Fibroblast of lung (primary cell): Measurements from ENCODE around the gene NAT8L. TPM values are rescaled to one million over a fixed set of nuclear protein-coding genes. Genes with fewer than 3 reads are reported as not detected.

ENCODE experiments used
- DNase-seq, 2 donors: peaks; one replicate each; pipeline versions ENCODE4 v3.0.0 to v3.0.0-alpha.2; 2010; ENCODE audit warnings: low read depth in 2 of 2
- H2AFZ ChIP-seq: 2 replicates; pipeline ENCODE4 v1.5.1; 2012; ENCODE audit warnings: low read length, control low read depth, inconsistent platforms
- H3K27ac ChIP-seq: 2 replicates; pipeline ENCODE4 v1.5.1; 2011; ENCODE audit warnings: low read length, control low read depth; ENCODE audit not compliant: insufficient read depth
- H3K27me3 ChIP-seq: 2 replicates; pipeline ENCODE4 v1.5.1; 2011; ENCODE audit warnings: mild to moderate bottlenecking, low read length; ENCODE audit not compliant: control insufficient read depth, insufficient read depth
- H3K36me3 ChIP-seq: 2 replicates; pipeline ENCODE4 v1.5.1; 2011; ENCODE audit warnings: low read length; ENCODE audit not compliant: control insufficient read depth, insufficient read depth
- H3K4me1 ChIP-seq: 2 replicates; pipeline ENCODE4 v1.5.1; 2011; ENCODE audit warnings: low read length; ENCODE audit not compliant: control insufficient read depth, insufficient read depth; ENCODE audit errors: extremely low read depth
- H3K4me2 ChIP-seq: 2 replicates; pipeline ENCODE4 v1.5.1; 2011; ENCODE audit warnings: low read length, control low read depth; ENCODE audit not compliant: insufficient read depth; ENCODE audit errors: extremely low read depth
- H3K4me3 ChIP-seq, 4 experiments: fragments of 200-600 bp in 1 of 4; sonication (generic) in 1 of 4; replicated peaks in 1 of 4; 2 replicates each; pipeline ENCODE4 v1.5.1; 2011 to 2016; ENCODE audit warnings: low read length in 4 of 4, low read depth in 3 of 4, mild to moderate bottlenecking in 3 of 4, control low read depth in 2 of 4, inconsistent platforms in 1 of 4, mixed read lengths in 1 of 4; ENCODE audit not compliant: insufficient read depth in 1 of 4; ENCODE audit errors: control extremely low read depth in 1 of 4
- H3K79me2 ChIP-seq: 2 replicates; pipeline ENCODE4 v1.5.1; 2012; ENCODE audit warnings: mild to moderate bottlenecking, low read length, inconsistent platforms; ENCODE audit not compliant: control insufficient read depth, insufficient read depth
- H3K9ac ChIP-seq: 2 replicates; pipeline ENCODE4 v1.5.1; 2011; ENCODE audit warnings: mild to moderate bottlenecking, low read length, control low read depth; ENCODE audit not compliant: insufficient read depth
- H3K9me3 ChIP-seq: 2 replicates; pipeline ENCODE4 v1.5.1; 2012; ENCODE audit warnings: low read depth, low read length; ENCODE audit not compliant: control insufficient read depth, insufficient read depth
- H4K20me1 ChIP-seq: 2 replicates; pipeline ENCODE4 v1.5.1; 2011; ENCODE audit warnings: low read length; ENCODE audit not compliant: control insufficient read depth, insufficient read depth; ENCODE audit errors: extremely low read depth
- CTCF ChIP-seq, 2 donors: IDR thresholded peaks in 1 of 2; conservative IDR thresholded peaks in 1 of 2; 1 replicate in 1 of 2; 2 replicates in 1 of 2; pipeline ENCODE4 v1.5.1; 2011 to 2012; ENCODE audit warnings: low read length in 2 of 2, control low read depth in 1 of 2, inconsistent platforms in 1 of 2, low read depth in 1 of 2, mild to moderate bottlenecking in 1 of 2
- EZH2 ChIP-seq: IDR thresholded peaks from 2 replicates; pipeline ENCODE4 v1.5.1; 2012; ENCODE audit warnings: low read length, control low read depth, mild to moderate bottlenecking; ENCODE audit errors: missing control alignments
- polyA plus RNA-seq, 2 donors: library from polyadenylated mRNA; depleted of rRNA in 1 of 2; stranded (reverse) in 1 of 2; unstranded in 1 of 2; fragments of >200 nt; gene quantifications; 2 replicates each; pipeline ENCODE4 v1.2.1, GENCODE V29; 2011 to 2012; ENCODE audit warnings: missing spikeins in 1 of 2
- total RNA-seq: library from RNA; depleted of rRNA; stranded (reverse); fragments of >200 nt; gene quantifications from 2 replicates; pipeline ENCODE4 v1.2.1, GENCODE V29; 2014

NAT8L gene
- total and polyA plus RNA-seq, 2 donors (not counting 1 experiment from before 2014, with no cell fraction given): 0.01 to 0.17 TPM

- TF ChIP-seq EZH2: no peak
- no peak for TF ChIP-seq CTCF (conservative IDR thresholded peaks at IDR 0.05 in 1 of 2, IDR thresholded peaks at IDR 0.05 in 1 of 2; ENCODE audit: low read depth in 1 of 2, low read length in 2 of 2)
- Histone ChIP-seq H3K36me3 (no peaks in the 10 kb centered on the region), H3K4me2 (no peak overlapping the region), H4K20me1 (no peaks in the 10 kb centered on the region), H3K9ac (no peak overlapping the region), H3K27ac (no peak overlapping the region), H3K4me3 (no peak overlapping the region), H3K79me2 (no peaks in the 10 kb centered on the region), H2AFZ (no peak overlapping the region), H3K27me3 (no peaks in the 10 kb centered on the region), H3K9me3 (no peaks in the 10 kb centered on the region), H3K4me1 (no peaks in the 10 kb centered on the region)
- DNase-seq: no peak
These were observed 57.7 kb downstream of the NAT8L start for GRCh38 chr4:2116687-2117400.

Other genes with a start within 250 kb of the NAT8L start
- 70.4 TPM in 2 replicates for gene LETM1, start 203.2 kb upstream of the NAT8L start, total RNA-seq
- gene LETM1, start 203.2 kb upstream of the NAT8L start, polyA plus RNA-seq: 15.8 and 23.6 TPM in 2 replicates
- gene NSD2, start 187.9 kb upstream of the NAT8L start, total RNA-seq: 43.7 and 68.4 TPM in 2 replicates
- gene NSD2, start 187.9 kb upstream of the NAT8L start, polyA plus RNA-seq: 26.6 and 53.5 TPM in 2 replicates
- 12.1 and 15.2 TPM in 2 replicates for gene NELFA, start 50.4 kb upstream of the NAT8L start, total RNA-seq
- 7.4 and 7.8 TPM in 2 replicates for gene NELFA, start 50.4 kb upstream of the NAT8L start, polyA plus RNA-seq
- 5.3 and 5.6 TPM in 2 replicates for gene HAUS3, start 182.8 kb downstream of the NAT8L start, total RNA-seq
- gene HAUS3, start 182.8 kb downstream of the NAT8L start, polyA plus RNA-seq: 5.3 and 5.9 TPM in 2 replicates
- 4.9 and 5.6 TPM in 2 replicates for gene POLN, start 182.8 kb downstream of the NAT8L start, total RNA-seq
- 0.58 and 1.2 TPM in 2 replicates for gene POLN, start 182.8 kb downstream of the NAT8L start, polyA plus RNA-seq
- 26.7 and 42.1 TPM in 2 replicates for gene MXD4, start 202.8 kb downstream of the NAT8L start, total RNA-seq
- 22.1 and 25.4 TPM in 2 replicates for gene MXD4, start 202.8 kb downstream of the NAT8L start, polyA plus RNA-seq